Psoas muscle (tissue), 8 donors: Measurements from ENCODE around the gene SF3A1. TPM values are rescaled to one million over a fixed set of nuclear protein-coding genes. Genes with fewer than 3 reads are reported as not detected.

Experiments used
- ATAC-seq, 4 donors: fragments of 200-7000 bp; cut with Tn5 transposase; one replicate each; pipeline ENCODE4 v1.9.1; 2020; ENCODE audit warnings: moderate library complexity in 3 of 4, mild to moderate bottlenecking in 2 of 4
- DNase-seq, 2 donors: peaks; one replicate each; pipeline ENCODE4 v3.0.0-alpha.2; 2020
- H3K27ac ChIP-seq: fragments of 200-600 bp; one replicate; pipeline ENCODE4 v1.8.0; 2022
- H3K27me3 ChIP-seq, 3 donors: fragments of 200-600 bp in 1 of 3; one replicate each; pipeline versions ENCODE4 v1.6.1 to v1.8.0; 2013 to 2022; ENCODE audit warnings: low read length in 2 of 3, mild to moderate bottlenecking in 2 of 3, moderate library complexity in 1 of 3; ENCODE audit not compliant: insufficient read depth in 3 of 3
- H3K36me3 ChIP-seq, 2 donors: fragments of 200-600 bp in 1 of 2; one replicate each; pipeline versions ENCODE4 v1.6.1 to v1.8.0; 2013 to 2022; ENCODE audit warnings: low read depth in 1 of 2, mild to moderate bottlenecking in 1 of 2, moderate library complexity in 1 of 2; ENCODE audit not compliant: insufficient read depth in 1 of 2
- H3K4me1 ChIP-seq: fragments of 200-600 bp; one replicate; pipeline ENCODE4 v1.8.0; 2022
- H3K4me3 ChIP-seq: fragments of 200-600 bp; one replicate; pipeline ENCODE4 v1.8.0; 2022; ENCODE audit warnings: mild to moderate bottlenecking
- H3K9me3 ChIP-seq: fragments of 200-600 bp; one replicate; pipeline ENCODE4 v1.8.0; 2022
- CTCF ChIP-seq: fragments of 200-600 bp; IDR thresholded peaks from one replicate; pipeline ENCODE4 v1.8.0; 2022; ENCODE audit warnings: antibody characterized with exemption
- WGBS, 3 donors: extraction: QIAGEN DNeasy Blood & Tissue Kit; methylation state at CpG; one replicate each; pipeline versions ENCODE4 v1.1.6 to v1.1.7; 2013; 5-methylcytosine and 5-hydroxymethylcytosine counted together
- intact Hi-C, 2 donors: fragments of 100-400 bp; cut with DNase I; formaldehyde crosslinking; loops; one replicate each; pipeline versions ENCODE4 v1.11.0 to v1.14.2; 2022
- polyA plus RNA-seq, 3 donors: library from polyadenylated mRNA; stranded (reverse); fragments of 200-250 nt; gene quantifications; one replicate each; pipeline ENCODE4 v1.2.3, GENCODE V29; 2013
- total RNA-seq, 4 donors: library from RNA; stranded (reverse); fragmentation: NEBNext Ultra II Directional in 2 of 4; extraction: Animal tissue kit (Norgen Biotek cat#: 25700) in 2 of 4; gene quantifications; one replicate each; pipeline versions ENCODE4 v1.2.1 to v1.2.4, GENCODE V29; 2021 to 2023
- donor health status: healthy with polysubstance abuse.
- donor health status: DM: no; HTN: no; CAD: no; lungs with moderate emphysema.
- donor health status: Bipolar disorder and iron deficiency.
- donor health status: healthy.
- donor health status: DM: yes; HTN: yes; CAD: no.
- donor health status: DM: no; HTN: no; CAD: no.
- donor health status: DM: no; HTN: no; CAD: no.
- donor health status: DM: yes; HTN: yes; CAD: no.

Gene SF3A1
- total and polyA plus RNA-seq, 7 donors, result 21.6 to 146 (median 107) TPM

DNA sequence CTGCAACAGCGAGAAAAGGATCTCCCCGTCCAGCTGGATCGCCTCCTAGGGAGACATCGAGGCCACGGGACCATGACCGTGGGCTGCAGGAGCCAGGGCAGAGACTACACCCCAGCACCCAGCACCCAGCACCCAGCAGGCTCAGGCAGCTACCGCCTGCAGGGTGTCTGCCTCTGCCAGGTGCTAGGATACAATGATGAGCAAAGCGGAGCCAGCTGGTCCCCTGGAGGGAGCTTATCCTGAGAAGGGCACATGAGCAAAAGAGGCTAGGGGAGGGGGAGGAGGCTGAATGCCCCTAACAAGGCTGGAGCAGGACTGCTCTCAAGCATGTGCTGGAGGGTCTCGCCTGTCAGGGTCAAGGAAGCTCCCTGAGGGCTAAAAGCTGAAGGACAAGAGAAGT, 62.6 kb downstream of the SF3A1 start:
- 88 to 97% (median 95%) methylated on average over 9 of the region's 9 CpGs for WGBS, 3 donors
- Histone ChIP-seq H3K27me3 (no peaks in the 10 kb centered on the region), H3K4me3 (no peak overlapping the region), H3K4me1 (peaks cover 11% of the 10 kb centered on the region), H3K27ac (no peak overlapping the region), H3K36me3 (peaks cover 0 to 32% of the 10 kb centered on the region in 2 donors), H3K9me3 (no peaks in the 10 kb centered on the region)
- DNase-seq, result peak in 1 of 2 donors; percentile 12
- no peak for ATAC-seq
- no peak for TF ChIP-seq CTCF
- intact Hi-C loops, result loop anchor here in 1 of 2 donors (5.0 kb wide), 1 partner anchor 33 kb away; the partner anchor contains the start of gene TBC1D10A

GRCh38 chr22:30293026-30293425, 63.7 kb downstream of the SF3A1 start:
- DNase-seq (no peak), ATAC-seq (no peak)
- Histone ChIP-seq H3K4me1 (peaks cover 19% of the 10 kb centered on the region), H3K4me3 (no peak overlapping the region), H3K9me3 (no peaks in the 10 kb centered on the region), H3K27ac (no peak overlapping the region), H3K36me3 (peaks cover 0 to 25% of the 10 kb centered on the region in 2 donors), H3K27me3 (no peaks in the 10 kb centered on the region)
- intact Hi-C loops, result loop anchor here in 1 of 2 donors (5.0 kb wide), 1 partner anchor 34 kb away; the partner anchor contains the start of gene TBC1D10A
- 87 to 95% (median 89%) methylated on average over 7 of the region's 7 CpGs for WGBS, 3 donors
- no peak for TF ChIP-seq CTCF

DNA sequence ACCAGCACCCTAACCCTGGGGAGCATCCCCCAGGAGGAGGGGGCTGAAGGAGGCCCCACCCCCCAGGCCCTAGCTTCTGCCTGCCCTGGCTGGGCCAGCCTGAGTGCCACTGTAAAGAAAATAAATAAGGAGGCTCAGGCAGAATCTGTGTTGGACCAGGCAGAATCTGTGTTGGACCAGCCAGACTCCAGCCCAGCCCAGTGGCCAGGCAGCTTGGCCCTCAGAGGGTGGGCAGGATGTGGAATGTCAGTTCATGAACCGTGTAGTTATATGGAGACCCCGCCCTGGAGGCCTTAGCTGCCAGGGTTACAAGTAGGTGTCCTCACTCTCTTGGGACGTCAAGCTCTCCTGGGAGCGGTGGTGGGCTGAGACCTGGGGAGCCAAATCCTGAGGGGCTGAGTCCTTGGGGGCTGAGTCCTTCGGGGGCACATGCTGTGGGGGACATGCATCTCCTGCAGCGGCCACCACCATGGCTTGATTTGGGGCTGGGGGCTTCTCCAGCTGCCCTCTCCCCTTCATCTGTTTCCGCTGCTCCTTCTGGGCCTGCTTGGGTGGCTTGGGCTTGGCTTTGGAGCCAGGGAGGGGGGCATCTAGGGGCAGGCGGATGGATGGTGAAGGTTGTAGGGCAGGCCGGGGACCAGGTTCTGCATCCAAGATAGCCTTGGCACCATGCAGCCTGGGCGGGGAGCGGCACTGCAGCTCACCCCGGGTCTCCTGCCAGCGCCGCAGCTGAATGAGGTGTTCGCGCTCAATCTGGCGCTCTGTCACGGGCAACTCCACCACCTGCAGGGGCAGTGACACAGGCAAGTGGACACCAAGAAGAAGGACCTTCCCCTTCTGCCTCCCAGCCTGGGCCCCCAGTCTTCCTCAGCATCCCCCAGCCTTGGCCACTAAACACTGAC, 64.4 kb downstream of the SF3A1 start:
- peaks cover 0 to 18% of the 10 kb centered on the region in 2 donors for H3K36me3 ChIP-seq
- ATAC-seq (no peak), DNase-seq (no peak)
- intact Hi-C loops, result loop anchor here in 1 of 2 donors (5.0 kb wide), 1 partner anchor 35 kb away; the partner anchor contains the start of gene TBC1D10A
- peaks cover 22% of the 10 kb centered on the region for H3K4me1 ChIP-seq
- H3K9me3 ChIP-seq, result no peaks in the 10 kb centered on the region
- 85 to 89% (median 88%) methylated on average over 18 of the region's 18 CpGs for WGBS, 3 donors
- H3K27me3 ChIP-seq, result no peaks in the 10 kb centered on the region
- peak overlapping the region; percentile 76 for H3K27ac ChIP-seq
- no peak overlapping the region for H3K4me3 ChIP-seq
- no peak for TF ChIP-seq CTCF

- DNase-seq (peak; percentile 77 to 90), ATAC-seq (peak in 3 of 4 donors; percentile 8 to 22 (median 12))
- Histone ChIP-seq H3K4me1 (peaks cover 22% of the 10 kb centered on the region), H3K4me3 (no peak overlapping the region), H3K36me3 (peaks cover 0 to 11% of the 10 kb centered on the region in 2 donors), H3K27me3 (no peaks in the 10 kb centered on the region), H3K9me3 (no peaks in the 10 kb centered on the region), H3K27ac (peak overlapping the region; percentile 76)
- TF ChIP-seq CTCF, result no peak
- intact Hi-C loops, result loop anchor here in 1 of 2 donors (5.0 kb wide), 1 partner anchor 36 kb away; the partner anchor contains the start of gene TBC1D10A
- WGBS, 3 donors, result 62 to 64% (median 62%) methylated on average over 12 to 13 of the region's 13 CpGs
Observed at GRCh38 chr22:30291058-30291892, 65.4 kb downstream of the SF3A1 start.
